Uterus (tissue), 2 donors: Measurements from ENCODE around the gene GRID2.

Source experiments
- CTCF ChIP-seq, 4 experiments: fragments of 200-600 bp in 2 of 4; fragments of 450-650 bp in 2 of 4; sonication (generic) in 2 of 4; IDR thresholded peaks; one replicate each; pipeline ENCODE4 v1.5.1; 2016 to 2019; ENCODE audit warnings: antibody characterized with exemption in 4 of 4, mild to moderate bottlenecking in 2 of 4, moderate library complexity in 1 of 4
- POLR2A ChIP-seq, 2 donors: fragments of 450-650 bp; IDR thresholded peaks; one replicate each; pipeline ENCODE4 v1.6.1; 2016; ENCODE audit warnings: antibody characterized with exemption in 2 of 2, mild to moderate bottlenecking in 1 of 2, moderate library complexity in 1 of 2

DNA sequence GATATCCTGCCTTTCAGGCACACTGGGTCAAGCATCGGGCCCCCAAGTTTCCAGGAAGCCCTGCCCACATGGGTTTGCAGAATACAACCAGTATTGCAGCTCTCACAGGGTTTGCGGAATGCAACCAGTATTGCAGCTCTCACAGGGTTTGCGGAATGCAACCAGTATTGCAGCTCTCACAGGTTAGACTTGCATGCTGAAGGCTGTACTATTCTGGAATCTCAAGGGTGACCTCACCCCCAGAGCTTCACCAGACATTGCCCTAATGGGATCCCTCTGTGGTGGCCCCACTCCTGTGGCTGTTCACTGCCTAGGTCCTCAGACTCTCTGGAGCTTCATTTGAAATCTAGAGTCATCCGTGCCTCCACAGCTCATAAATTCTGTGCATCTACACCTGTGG lies 884.1 kb downstream of the GRID2 start:
- TF ChIP-seq POLR2A (IDR thresholded peaks at IDR 0.05), result no peak
- TF ChIP-seq CTCF (IDR thresholded peaks at IDR 0.05), result no peak
